AG08395 (cell line): ENCODE measurements around the gene C2orf72.

Experiments used
- DNase-seq: peaks from one replicate; pipeline ENCODE4 v3.0.0; 2012; ENCODE audit warnings: mixed read lengths, low spot score

The C2orf72 gene

DNA sequence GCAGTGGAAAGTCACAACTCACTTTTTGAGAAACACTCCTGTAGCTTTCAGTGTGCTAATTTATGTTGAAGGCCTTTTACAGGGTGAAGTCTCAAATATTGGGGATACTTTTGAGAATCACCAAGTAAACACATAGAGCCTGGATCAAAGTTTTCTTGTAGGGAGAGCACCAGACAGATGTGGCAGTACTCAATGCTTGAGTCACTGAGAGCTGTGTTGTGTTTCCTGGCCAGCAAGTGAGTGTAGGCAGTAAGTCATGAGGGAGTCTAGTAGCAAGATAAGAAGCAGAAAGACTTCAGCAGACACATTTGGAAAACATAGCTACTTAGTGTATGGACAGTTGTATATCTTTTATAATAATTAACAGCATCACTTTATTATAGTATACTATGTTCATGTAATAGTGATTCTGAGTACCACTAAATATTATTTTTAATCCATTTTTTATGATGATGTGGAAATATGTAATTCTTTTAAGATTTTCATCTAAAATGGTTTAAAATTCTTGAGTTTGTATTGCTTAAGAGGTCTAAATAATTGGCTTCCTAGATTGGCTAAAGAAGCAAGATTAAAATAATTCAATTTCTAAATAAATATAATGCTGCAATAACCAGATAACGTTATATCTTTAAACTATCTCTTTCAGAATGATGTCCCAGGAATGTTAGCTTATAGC lies 32.2 kb downstream of the C2orf72 start:
- no peak for DNase-seq

GRCh38 chr2:231084565-231084964 lies 47.2 kb downstream of the C2orf72 start:
- no peak for DNase-seq

GRCh38 chr2:231088754-231089153 lies 51.4 kb downstream of the C2orf72 start:
- DNase-seq: no peak

- DNase-seq: no peak
Measured at GRCh38 chr2:231093933-231094332, 56.6 kb downstream of the C2orf72 start.

DNA sequence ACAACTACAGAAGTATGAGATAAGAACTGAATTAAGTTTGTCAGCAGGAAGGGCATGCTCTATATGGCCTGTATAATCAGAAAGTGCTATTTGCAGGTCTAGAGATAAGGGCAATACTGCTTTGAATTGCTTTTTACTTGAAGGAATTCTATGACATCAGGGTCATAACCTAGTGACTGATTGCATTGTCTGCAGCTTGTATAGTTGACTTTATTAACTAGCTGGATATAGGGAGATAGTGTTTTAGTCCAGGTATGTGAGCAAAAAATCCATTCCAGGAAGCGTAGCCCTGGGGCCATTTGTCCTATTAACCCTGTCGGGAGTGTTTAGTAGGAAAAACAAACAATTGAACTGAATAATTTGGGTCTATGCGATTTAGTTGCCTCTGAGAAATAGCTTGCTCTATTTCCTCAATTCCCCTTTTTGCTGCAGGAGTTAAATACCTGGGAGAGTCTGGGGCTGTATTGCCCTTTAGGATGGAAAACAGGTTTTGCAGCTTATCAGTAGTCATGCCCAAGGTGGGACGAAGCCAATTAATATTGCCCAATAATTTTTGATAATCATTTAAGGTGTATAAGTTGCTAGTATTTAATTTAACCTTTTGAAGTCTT lies 57.5 kb downstream of the C2orf72 start:
- no peak for DNase-seq
